ENCODE measurements around the gene LRMDA. TPM values are rescaled to one million over a fixed set of nuclear protein-coding genes. Genes with fewer than 3 reads are reported as not detected.

LRMDA gene
- total and polyA plus RNA-seq, 2 of the 4 experiments (the other 2 are of a cell fraction): 0.07 TPM; not detected in 1

GRCh38 chr10:75394221-75394620 is 37.2 kb upstream of the LRMDA start:
- ChIA-PET POLR2A (ENCODE audit: unreplicated experiment) (no interaction called here), CTCF (no interaction called here)
- no peak overlapping the region for H3K4me2 ChIP-seq (ENCODE audit: low read depth, low read length)
- peak overlapping the region; percentile 45; the same call in 1 of the 2 replicates for H4K5ac ChIP-seq (ENCODE audit: low read depth, low read length)
- dilution Hi-C loops (cut with HindIII; ENCODE audit: low sequenced_read_pairs, unreplicated experiment): no loop called here
- 95% methylated on average over 4 of the region's 7 CpGs; no CpG with 5 or more reads in 1 of the 2 experiments for WGBS, 2 experiments (ENCODE audit: extremely low coverage in 2 of 2, insufficient read length in 1 of 2)
- in situ Hi-C loops (cut with MboI; ENCODE audit: low sequenced_read_pairs): loop anchor here (10.0 kb wide), 1 partner anchor 99 kb away; no protein-coding TSS in a partner anchor
- H3K4me3 ChIP-seq (ENCODE audit: insufficient read depth, low read depth, low read length): no peak overlapping the region
- H3K79me1 ChIP-seq (ENCODE audit: low read depth in 1 of 2, low read length in 2 of 2): peaks cover 3 to 21% of the 10 kb centered on the region in 2 experiments
- intact Hi-C loops (cut with micrococcal nuclease): loop anchor here (2.0 kb wide), 1 partner anchor 157 kb away; no protein-coding TSS in a partner anchor
- H3K23ac ChIP-seq (ENCODE audit: low read depth, low read length): no peak overlapping the region
- DNase-seq: no peak
- H4K20me1 ChIP-seq (ENCODE audit: insufficient read depth, low read length): peaks cover 2% of the 10 kb centered on the region; the same call in 1 of the 2 replicates
- H2BK5ac ChIP-seq (ENCODE audit: low read depth, low read length, poor library complexity, severe bottlenecking): no peak overlapping the region
- H3K4me1 ChIP-seq (ENCODE audit: control insufficient read depth, insufficient read depth, low read length): peaks cover 13% of the 10 kb centered on the region; the same call in 1 of the 2 replicates
- H2BK20ac ChIP-seq (ENCODE audit: low read depth, low read length): peak overlapping the region; percentile 86
- peaks cover 5% of the 10 kb centered on the region; the same call in 1 of the 2 replicates for H3K9me1 ChIP-seq (ENCODE audit: insufficient read depth, low read length)
- H2AFZ ChIP-seq (replicated peaks; ENCODE audit: low read length, poor library complexity): no peak overlapping the region
- H3K27ac ChIP-seq (ENCODE audit: insufficient read depth, low read length): peak overlapping the region; percentile 64; the same call in 1 of the 2 replicates
- H2AK9ac ChIP-seq (replicated peaks; ENCODE audit: low read depth, low read length, poor library complexity): no peak overlapping the region
- no TSS peak for BruUV-seq (replicated peaks)
- peak overlapping the region; percentile 64; the same call in 1 of the 2 replicates for H3K9ac ChIP-seq (ENCODE audit: low read depth, low read length)
- H3K27me3 ChIP-seq (ENCODE audit: control insufficient read depth, insufficient read depth, low read length): no peaks in the 10 kb centered on the region
- no peak overlapping the region for H3K14ac ChIP-seq (replicated peaks; ENCODE audit: low read depth, low read length)
- no peak overlapping the region for H3K56ac ChIP-seq (ENCODE audit: extremely low read depth, insufficient read depth, low read length)
- H2BK120ac ChIP-seq (ENCODE audit: low read depth, low read length): peak overlapping the region; percentile 56
- H3K4ac ChIP-seq (ENCODE audit: low read depth, low read length): peak overlapping the region; percentile 75; the same call in 1 of the 2 replicates
- H2BK15ac ChIP-seq (ENCODE audit: low read depth, low read length): peak overlapping the region; percentile 10; the same call in 2 of the 3 replicates
- H3K18ac ChIP-seq (ENCODE audit: low read depth, low read length): peak overlapping the region; percentile 48; the same call in 1 of the 2 replicates
- ATAC-seq (ENCODE audit: low read depth): no peak
- H3K9me3 ChIP-seq (ENCODE audit: control insufficient read depth, insufficient read depth, low read length): no peaks in the 10 kb centered on the region
- H3K36me3 ChIP-seq (ENCODE audit: control insufficient read depth, insufficient read depth, low read length): peaks cover 25% of the 10 kb centered on the region
- peak overlapping the region; percentile 92 for H4K91ac ChIP-seq (ENCODE audit: insufficient read depth, low read depth, low read length)
- no peak overlapping the region; a peak in 1 of 4 replicates for H4K8ac ChIP-seq (ENCODE audit: low read depth in 2 of 2, low read length in 2 of 2)
- H2AK5ac ChIP-seq (ENCODE audit: low read depth, low read length): peak overlapping the region; percentile 59; the same call in 1 of the 2 replicates
- TF ChIP-seq FOS (IDR thresholded peaks at IDR 0.05; ENCODE audit: low read depth, low read length) (no peak), MXI1 (IDR thresholded peaks at IDR 0.05; ENCODE audit: borderline replicate concordance, low read depth, low read length) (no peak), NFE2L2 (IDR thresholded peaks at IDR 0.05; ENCODE audit: low read depth, low read length) (no peak), USF2 (IDR thresholded peaks at IDR 0.05; ENCODE audit: low read depth, low read length) (no peak), CHD1 (IDR thresholded peaks at IDR 0.05; ENCODE audit: low read depth, low read length) (no peak), RAD21 (IDR thresholded peaks at IDR 0.05; ENCODE audit: low read length) (no peak), SMC3 (IDR thresholded peaks at IDR 0.05; ENCODE audit: low read depth, low read length) (no peak), RFX5 (IDR thresholded peaks at IDR 0.05; ENCODE audit: low read depth, low read length) (no peak)
- TF ChIP-seq, protein P1, sequence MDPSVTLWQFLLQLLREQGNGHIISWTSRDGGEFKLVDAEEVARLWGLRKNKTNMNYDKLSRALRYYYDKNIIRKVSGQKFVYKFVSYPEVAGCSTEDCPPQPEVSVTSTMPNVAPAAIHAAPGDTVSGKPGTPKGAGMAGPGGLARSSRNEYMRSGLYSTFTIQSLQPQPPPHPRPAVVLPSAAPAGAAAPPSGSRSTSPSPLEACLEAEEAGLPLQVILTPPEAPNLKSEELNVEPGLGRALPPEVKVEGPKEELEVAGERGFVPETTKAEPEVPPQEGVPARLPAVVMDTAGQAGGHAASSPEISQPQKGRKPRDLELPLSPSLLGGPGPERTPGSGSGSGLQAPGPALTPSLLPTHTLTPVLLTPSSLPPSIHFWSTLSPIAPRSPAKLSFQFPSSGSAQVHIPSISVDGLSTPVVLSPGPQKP (IDR thresholded peaks at IDR 0.05; ENCODE audit: borderline replicate concordance, low read depth, low read length): no peak
- TF ChIP-seq, protein P2, sequence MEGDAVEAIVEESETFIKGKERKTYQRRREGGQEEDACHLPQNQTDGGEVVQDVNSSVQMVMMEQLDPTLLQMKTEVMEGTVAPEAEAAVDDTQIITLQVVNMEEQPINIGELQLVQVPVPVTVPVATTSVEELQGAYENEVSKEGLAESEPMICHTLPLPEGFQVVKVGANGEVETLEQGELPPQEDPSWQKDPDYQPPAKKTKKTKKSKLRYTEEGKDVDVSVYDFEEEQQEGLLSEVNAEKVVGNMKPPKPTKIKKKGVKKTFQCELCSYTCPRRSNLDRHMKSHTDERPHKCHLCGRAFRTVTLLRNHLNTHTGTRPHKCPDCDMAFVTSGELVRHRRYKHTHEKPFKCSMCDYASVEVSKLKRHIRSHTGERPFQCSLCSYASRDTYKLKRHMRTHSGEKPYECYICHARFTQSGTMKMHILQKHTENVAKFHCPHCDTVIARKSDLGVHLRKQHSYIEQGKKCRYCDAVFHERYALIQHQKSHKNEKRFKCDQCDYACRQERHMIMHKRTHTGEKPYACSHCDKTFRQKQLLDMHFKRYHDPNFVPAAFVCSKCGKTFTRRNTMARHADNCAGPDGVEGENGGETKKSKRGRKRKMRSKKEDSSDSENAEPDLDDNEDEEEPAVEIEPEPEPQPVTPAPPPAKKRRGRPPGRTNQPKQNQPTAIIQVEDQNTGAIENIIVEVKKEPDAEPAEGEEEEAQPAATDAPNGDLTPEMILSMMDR (conservative IDR thresholded peaks at IDR 0.05; ENCODE audit: low read depth, low read length): no peak

All from IMR-90 (cell line).